Measurements from ENCODE around the gene FAM32A.

Gene FAM32A

GRCh38 chr19:16226878-16227836 lies 41.9 kb downstream of the FAM32A start:
- no peak for DNase-seq

GRCh38 chr19:16227837-16228636 lies 42.8 kb downstream of the FAM32A start:
- DNase-seq = no peak

GRCh38 chr19:16228637-16229321 lies 43.6 kb downstream of the FAM32A start:
- DNase-seq = no peak

GRCh38 chr19:16229322-16229641 lies 44.1 kb downstream of the FAM32A start:
- DNase-seq = no peak

GRCh38 chr19:16232127-16232526 lies 46.9 kb downstream of the FAM32A start:
- no peak for DNase-seq

- DNase-seq = no peak
Measured at GRCh38 chr19:16232568-16232967, 47.4 kb downstream of the FAM32A start.

GRCh38 chr19:16233081-16233776 lies 48.0 kb downstream of the FAM32A start:
- DNase-seq = no peak

GRCh38 chr19:16233836-16234551 lies 48.8 kb downstream of the FAM32A start:
- no peak for DNase-seq

GRCh38 chr19:16234552-16235445 lies 49.6 kb downstream of the FAM32A start:
- DNase-seq = no peak

- no peak for DNase-seq
Measured at GRCh38 chr19:16235811-16236652, 50.8 kb downstream of the FAM32A start.

All from activated CD4-positive, alpha-beta T cell treated with anti-CD3 and anti-CD28 coated beads, Interleukin-2, Interleukin-6, amounts not matched to agents 100 ng/mL and 50 ng/mL, durations not matched to agents 16 hours and 8 hours (primary cell).